CD4-positive, alpha-beta T cell treated with Interferon alpha-2 for 1 hour (primary cell): Measurements from ENCODE around the gene SPOUT1.
A peak's percentile ranks its signal among the peaks of the same experiment; 100 is the strongest.
"Not testable (repeated sequence)": the region's sequence is repeated elsewhere in the genome, so short reads cannot be mapped to it uniquely, and the experiment has no call there.

Source experiments
- DNase-seq, 2 donors: peaks; one replicate each; pipeline ENCODE4 v3.0.0-alpha.2; 2020 to 2022

SPOUT1 gene

DNA sequence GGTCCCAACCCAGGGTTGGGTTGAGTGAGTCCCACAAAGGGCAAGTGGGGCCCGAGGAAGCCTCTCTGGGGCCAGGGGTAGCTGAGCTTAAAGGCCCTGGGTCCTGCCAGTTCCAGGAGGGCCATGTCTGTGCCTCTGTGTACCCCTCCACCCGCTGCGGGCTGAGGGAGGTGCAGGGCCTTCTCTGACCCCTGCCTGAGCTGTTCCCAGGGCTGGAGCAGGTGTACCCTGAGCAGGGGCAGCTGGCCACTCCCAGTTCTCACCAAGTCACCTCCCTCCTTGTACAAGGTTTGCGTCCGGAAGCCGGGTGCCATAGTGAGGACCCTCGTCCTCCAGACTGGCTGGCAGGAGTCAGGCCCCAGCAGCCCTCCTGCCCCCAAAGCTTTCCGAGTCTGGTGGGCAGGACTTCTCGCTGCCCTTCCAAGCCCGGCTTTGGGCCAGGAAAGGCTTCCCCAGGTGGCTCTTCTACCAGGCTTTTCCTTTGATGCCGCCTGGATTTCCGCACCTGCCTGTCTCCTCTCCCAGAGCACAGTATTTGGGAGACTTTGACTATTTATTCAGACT lies 20.5 kb downstream of the SPOUT1 start:
- no peak for DNase-seq

GRCh38 chr9:128808543-128808942 lies 21.1 kb downstream of the SPOUT1 start:
- no peak for DNase-seq

DNA sequence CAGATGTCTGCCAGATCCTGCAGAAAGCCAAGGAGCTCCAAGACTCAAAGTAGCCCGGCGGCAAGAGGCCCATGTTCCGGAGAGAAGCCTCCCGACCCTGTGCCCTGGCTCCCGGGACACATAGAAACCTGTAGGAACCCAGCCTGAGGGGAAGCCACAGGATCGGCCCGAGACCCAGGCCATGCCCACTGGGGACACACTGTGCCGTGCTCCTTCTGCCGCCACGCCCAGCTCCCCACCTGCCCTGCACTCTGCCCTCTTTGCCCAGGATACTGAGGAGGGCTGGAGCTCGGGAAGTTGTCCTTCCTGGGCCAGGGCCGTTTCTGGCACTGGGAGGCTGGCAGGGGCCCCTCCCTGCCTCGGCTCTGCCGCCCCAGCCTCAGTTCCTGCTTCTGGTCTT lies 21.8 kb downstream of the SPOUT1 start:
- DNase-seq, result no peak

DNA sequence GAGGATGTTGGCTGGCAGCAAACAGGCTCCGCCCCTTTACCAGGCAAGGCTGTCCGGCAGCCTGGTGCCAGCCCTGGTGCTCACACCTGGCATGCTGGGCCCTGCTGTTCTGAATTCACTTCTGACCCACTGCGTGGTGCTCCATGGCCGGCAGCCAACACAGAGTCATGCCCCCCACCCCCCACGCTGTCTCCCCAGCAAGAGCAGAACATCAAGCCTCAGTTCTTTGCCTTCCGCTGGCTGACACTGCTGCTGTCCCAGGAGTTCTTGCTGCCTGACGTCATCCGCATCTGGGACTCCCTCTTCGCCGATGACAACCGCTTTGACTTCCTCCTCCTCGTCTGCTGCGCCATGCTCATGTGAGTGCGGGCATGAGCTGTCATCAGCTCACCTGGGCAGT lies 23.9 kb downstream of the SPOUT1 start:
- DNase-seq, result no peak

- DNase-seq, result no peak
These were observed 27.1 kb downstream of the SPOUT1 start for GRCh38 chr9:128802482-128802881.

GRCh38 chr9:128800061-128800460 lies 29.5 kb downstream of the SPOUT1 start:
- no peak for DNase-seq

DNA sequence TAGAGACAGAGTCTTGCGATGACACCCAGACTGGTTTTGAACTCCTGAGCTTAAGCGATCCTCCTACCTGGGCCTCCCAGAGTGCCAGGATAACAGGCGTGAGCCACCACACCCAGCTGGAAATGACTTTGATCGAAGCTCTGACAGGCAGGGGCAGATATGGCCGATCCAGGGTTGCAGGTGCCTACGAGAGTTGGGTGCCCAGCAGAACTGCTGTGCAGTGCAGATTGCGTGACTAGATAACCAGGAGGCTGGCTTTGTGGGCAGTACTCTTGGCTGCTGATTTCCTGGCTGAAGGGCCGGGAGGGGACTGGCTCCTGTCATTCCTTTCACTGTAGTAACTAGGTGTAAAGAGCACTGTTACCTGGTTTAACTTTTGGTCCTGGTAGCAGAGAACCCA lies 30.7 kb downstream of the SPOUT1 start:
- DNase-seq, result no peak

DNA sequence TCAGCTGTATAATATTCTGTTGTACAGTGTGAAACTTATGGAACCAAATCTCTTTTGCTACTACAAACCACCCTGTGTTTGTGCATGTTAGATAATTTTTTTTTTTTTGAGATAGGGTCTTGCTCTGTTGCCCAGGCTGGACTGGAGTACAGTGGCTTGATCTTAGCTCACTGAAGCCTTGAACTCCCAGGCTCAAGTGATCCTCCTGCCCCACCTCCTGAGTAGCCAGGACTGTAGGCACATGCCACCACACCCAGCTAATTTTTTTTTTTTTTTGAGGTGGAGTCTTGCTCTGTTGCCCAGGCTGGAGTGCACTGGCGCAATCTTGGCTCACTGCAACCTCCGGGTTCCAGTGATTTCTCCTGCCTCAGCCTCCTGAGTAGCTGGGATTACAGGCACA lies 34.6 kb downstream of the SPOUT1 start:
- DNase-seq, result not testable (repeated sequence)

DNA sequence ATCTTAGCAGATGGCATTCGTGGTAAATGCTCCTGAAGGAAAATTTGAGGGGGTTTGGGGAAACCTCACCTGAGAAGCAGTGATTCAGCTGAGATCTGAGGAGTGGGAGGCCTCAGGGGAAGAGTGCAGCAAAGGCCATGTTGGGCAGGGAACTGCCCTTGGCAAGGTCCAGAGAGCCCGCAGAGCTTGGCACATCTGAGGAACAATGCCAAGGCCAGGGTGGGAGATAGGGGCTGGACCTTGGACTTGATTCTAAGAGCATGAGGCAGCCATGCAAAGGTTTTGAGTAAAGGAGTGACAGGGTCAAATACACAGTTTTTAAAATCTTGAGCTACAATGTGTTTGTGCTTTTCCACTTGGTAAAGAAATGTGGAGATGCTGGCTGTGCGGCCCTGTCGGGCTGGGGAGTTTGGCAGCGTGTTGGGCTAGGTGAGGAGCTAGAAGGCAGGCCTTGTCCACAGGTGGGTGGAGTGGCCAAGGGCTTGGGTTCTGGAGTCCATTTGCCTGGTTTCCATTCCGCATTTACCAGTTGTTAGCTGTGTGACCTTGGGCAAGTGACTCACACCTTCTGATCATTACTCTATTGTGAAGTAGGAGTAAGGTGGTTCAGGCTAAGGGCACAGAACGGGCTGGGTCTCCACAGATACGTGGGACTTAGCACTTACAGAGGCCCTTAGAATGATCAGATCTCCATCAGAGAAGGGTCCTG lies 36.5 kb downstream of the SPOUT1 start:
- DNase-seq, result no peak

DNA sequence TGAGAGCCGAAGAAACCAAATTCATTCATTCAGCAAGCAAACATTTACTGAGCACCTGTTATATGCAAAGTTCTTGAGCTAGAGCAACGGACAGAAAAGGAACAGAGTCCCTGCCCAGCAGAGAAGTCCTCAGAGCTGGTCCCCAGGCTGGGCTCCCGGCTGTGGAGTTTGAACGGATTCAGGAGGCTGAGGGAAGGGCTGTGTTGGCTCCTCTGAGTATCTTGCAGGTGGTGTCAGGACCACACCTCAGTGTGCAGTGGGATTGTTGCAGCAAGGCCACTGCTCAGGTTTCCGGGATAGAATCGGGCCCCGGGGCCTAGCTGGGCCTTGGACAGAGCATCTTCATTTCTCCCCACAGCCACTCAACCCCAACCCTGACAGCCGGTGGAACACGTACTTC lies 37.5 kb downstream of the SPOUT1 start:
- DNase-seq, result no peak

- no peak for DNase-seq
These were observed 39.1 kb downstream of the SPOUT1 start for GRCh38 chr9:128790536-128790935.

DNA sequence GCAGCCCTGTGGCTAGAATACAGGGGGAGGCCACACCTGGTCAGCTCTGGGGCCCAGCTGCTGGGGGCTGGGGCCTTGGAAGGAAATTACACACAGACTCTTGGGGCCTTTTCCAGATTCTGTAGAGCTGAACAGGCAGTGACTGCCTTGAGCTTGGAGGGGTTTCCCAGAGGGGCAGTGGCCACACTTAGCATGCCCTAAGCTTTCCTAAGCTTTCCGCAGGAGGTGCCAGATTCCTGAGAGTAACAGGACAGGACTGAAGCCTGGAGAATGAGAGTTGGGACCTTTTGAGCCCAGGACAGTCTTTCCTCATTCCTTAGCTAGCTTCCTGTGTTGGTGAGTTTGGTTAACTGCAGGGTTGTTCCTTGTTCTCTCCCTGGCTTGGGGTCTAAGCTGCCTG lies 41.1 kb downstream of the SPOUT1 start:
- DNase-seq, result no peak

GRCh38 chr9:128787659-128788058 lies 41.9 kb downstream of the SPOUT1 start:
- no peak for DNase-seq

DNA sequence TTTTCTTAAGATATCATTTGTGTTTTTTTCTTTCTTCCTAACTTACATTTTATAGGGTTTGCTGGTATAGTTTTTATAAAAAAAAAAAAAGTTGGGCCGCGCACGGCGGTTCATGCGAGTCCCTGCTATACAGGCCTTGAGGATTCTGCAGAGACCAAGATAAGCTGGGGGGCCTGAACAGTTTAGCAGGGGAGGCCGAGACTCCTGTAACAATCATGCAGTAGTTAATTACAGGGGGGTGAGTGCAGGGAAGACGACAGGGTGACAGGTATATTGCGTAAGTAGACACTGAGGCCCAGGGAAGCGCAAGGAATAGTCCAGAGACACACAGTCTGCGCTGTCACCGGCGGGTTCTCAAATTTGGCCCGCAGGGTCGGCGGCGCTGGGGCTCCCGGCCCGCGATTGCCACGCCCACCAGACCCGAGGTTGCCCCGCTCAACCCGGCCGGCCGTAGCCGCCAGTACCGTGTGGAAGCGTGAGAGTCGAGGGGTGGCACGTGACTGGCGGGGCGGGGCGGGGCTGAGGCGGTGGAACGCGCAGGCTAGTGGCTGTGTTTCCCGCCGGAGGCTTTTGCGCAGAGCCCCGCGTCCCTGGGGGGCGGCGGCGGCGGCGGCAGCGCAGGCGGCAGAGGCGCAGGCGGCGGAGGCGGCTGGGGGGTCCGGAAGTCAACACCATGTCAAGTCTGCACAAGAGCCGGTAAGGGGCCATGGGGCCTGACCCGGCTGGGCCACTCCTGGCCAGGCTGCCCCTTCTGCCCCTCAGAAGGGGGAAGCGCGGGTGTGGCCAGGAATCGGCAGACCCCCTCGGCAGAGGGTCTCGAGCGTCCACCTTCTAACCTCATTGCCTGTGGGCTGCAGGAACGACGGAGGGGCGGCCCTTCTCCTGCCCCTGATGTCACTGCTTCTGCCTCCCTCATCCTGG lies 42.7 kb downstream of the SPOUT1 start, which contains the start of gene TBC1D13:
Gene TBC1D13, plus strand, starts transcription at position 573 of the 921 bp plus-strand sequence. Its CDS starts 101 bp downstream, at position 674.
- DNase-seq, result peak; percentile 87 to 93

- no peak for DNase-seq
These were observed 44.2 kb downstream of the SPOUT1 start for GRCh38 chr9:128785427-128785826.

GRCh38 chr9:128782669-128783068 lies 46.9 kb downstream of the SPOUT1 start:
- DNase-seq, result no peak

- DNase-seq, result no peak
These were observed 48.2 kb downstream of the SPOUT1 start for GRCh38 chr9:128781187-128782070.

DNA sequence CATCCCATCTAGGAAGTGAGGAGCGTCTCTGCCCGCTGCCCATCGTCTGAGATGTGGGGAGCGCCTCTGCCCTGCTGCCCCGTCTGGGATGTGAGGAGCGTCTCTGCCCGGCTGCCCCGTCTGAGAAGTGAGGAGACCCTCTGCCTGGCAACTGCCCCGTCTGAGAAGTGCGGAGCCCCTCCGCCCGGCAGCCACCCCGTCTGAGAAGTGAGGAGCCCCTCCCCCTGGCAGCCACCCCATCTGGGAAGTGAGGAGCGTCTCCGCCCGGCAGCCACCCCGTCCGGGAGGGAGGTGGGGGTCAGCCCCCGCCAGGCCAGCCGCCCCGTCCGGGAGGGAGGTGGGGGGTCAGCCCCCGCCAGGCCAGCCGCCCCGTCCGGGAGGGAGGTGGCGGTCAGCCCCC lies 49.5 kb downstream of the SPOUT1 start:
- DNase-seq, result not testable (repeated sequence)

DNA sequence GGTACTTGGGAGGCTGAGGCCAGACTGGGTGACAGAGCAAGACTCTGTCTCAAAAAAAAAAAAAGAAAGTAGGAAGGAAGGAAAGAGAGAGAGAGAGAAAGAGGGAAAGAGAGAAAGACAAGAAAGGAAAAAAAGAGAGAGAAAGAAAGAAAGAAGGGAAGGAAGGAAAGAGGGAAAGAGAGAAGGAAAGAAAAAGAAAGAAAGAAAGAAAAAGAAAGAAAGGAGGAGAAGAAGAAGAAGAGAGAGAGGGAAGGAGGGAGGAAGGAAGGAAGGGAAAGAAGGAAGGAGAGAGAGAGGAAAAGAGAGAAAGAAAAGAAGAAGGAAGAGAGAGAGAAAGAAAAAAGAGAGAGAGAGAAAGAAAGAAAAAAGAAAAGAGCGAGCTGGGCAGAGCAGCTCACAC lies 54.8 kb downstream of the SPOUT1 start:
- no peak for DNase-seq

DNA sequence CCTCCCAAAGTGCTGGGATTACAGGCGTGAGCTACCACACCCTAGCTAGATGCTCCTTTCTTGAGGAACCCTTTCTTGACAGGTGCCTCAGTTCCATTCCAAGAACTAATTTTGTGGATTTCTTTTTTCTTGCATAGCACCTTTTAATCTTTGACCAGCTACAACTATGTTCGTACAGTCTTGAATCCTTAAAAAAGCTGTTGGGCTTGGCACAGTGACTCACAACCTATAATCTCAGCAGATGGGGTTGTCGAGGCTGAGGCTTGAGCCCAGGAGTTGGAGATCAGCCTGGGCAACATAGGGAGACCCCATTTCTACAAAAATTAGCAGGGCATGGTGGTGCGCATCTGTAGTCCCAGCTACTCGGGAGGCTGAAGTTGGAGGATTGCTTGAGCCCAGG lies 56.5 kb downstream of the SPOUT1 start:
- no peak for DNase-seq

- peak; percentile 90 to 94 for DNase-seq
These were observed 57.7 kb downstream of the SPOUT1 start, which contains the start of gene ZER1 for GRCh38 chr9:128771745-128772519. TSS of gene ZER1 (minus strand) at chr9:128771927. CDS start at chr9:128755565, 16,362 bp downstream.
